ENCODE measurements around the gene JMJD6. TPM values are rescaled to one million over a fixed set of nuclear protein-coding genes. Genes with fewer than 3 reads are reported as not detected.

The JMJD6 gene
- total and polyA plus RNA-seq, 11 donors, result 30.1 to 75.6 (median 39.1) TPM

GRCh38 chr17:76720941-76721340 is 5.5 kb downstream of the JMJD6 start:
- peak overlapping the region in 10 of 12 donors; percentile 1 to 65 (median 16) for H3K27ac ChIP-seq
- 67 to 80% (median 73%) methylated on average over 9 of the region's 9 CpGs for WGBS, 4 donors
- H3K4me3 ChIP-seq, result no peak overlapping the region
- TF ChIP-seq, protein P1, sequence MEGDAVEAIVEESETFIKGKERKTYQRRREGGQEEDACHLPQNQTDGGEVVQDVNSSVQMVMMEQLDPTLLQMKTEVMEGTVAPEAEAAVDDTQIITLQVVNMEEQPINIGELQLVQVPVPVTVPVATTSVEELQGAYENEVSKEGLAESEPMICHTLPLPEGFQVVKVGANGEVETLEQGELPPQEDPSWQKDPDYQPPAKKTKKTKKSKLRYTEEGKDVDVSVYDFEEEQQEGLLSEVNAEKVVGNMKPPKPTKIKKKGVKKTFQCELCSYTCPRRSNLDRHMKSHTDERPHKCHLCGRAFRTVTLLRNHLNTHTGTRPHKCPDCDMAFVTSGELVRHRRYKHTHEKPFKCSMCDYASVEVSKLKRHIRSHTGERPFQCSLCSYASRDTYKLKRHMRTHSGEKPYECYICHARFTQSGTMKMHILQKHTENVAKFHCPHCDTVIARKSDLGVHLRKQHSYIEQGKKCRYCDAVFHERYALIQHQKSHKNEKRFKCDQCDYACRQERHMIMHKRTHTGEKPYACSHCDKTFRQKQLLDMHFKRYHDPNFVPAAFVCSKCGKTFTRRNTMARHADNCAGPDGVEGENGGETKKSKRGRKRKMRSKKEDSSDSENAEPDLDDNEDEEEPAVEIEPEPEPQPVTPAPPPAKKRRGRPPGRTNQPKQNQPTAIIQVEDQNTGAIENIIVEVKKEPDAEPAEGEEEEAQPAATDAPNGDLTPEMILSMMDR (IDR thresholded peaks at IDR 0.05), result no peak
- TF ChIP-seq POLR2A (IDR thresholded peaks at IDR 0.05), result no peak
- H3K4me1 ChIP-seq, result peaks cover 11 to 73% (median 56%) of the 10 kb centered on the region in 12 donors
- ATAC-seq (peak in 2 of 4 donors; percentile 24 to 27), DNase-seq (no peak)
- H3K27me3 ChIP-seq, result no peaks in the 10 kb centered on the region
- H3K9me3 ChIP-seq, result no peaks in the 10 kb centered on the region
- intact Hi-C loops (cut with DNase I), result loop anchor here in 1 of 10 donors (10.0 kb wide), 1 partner anchor 156 kb away; a partner anchor contains a TSS
- H3K36me3 ChIP-seq, result peaks cover 3 to 96% (median 91%) of the 10 kb centered on the region in 9 donors

DNA sequence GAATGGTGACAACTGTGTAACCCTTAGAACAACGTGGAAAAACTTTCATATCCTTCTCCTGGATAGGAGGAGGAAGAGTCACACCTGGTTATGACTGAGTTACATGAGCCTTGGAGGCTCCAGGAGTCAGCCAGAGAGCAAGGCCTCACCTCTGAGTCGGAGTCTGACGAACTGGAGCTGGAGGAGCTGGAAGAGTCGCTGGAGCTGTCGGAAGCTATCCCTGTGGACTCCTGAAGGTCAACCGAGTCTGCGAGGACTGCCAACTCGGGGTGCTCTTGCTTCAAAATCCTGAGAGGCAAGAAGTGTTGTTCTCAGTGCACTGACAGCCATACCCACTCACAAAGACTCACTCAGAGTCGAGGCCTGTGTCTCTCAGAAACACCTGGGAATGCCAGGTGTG is 6.2 kb downstream of the JMJD6 start:
- peak overlapping the region in 5 of 12 donors; percentile 9 to 65 (median 30) for H3K27ac ChIP-seq
- H3K27me3 ChIP-seq, result no peaks in the 10 kb centered on the region
- H3K9me3 ChIP-seq, result no peaks in the 10 kb centered on the region
- ATAC-seq (no peak), DNase-seq (no peak)
- H3K4me3 ChIP-seq, result no peak overlapping the region
- 56 to 77% (median 67%) methylated on average over 8 to 9 of the region's 9 CpGs for WGBS, 4 donors
- no peak for TF ChIP-seq POLR2A (IDR thresholded peaks at IDR 0.05)
- TF ChIP-seq, protein P1 (IDR thresholded peaks at IDR 0.05), result no peak
- intact Hi-C loops (cut with DNase I), result loop anchor here in 1 of 10 donors (10.0 kb wide), 1 partner anchor 155 kb away; a partner anchor contains a TSS
- H3K4me1 ChIP-seq, result peaks cover 13 to 77% (median 60%) of the 10 kb centered on the region in 12 donors
- peaks cover 3 to 100% (median 99%) of the 10 kb centered on the region in 9 donors for H3K36me3 ChIP-seq

DNA sequence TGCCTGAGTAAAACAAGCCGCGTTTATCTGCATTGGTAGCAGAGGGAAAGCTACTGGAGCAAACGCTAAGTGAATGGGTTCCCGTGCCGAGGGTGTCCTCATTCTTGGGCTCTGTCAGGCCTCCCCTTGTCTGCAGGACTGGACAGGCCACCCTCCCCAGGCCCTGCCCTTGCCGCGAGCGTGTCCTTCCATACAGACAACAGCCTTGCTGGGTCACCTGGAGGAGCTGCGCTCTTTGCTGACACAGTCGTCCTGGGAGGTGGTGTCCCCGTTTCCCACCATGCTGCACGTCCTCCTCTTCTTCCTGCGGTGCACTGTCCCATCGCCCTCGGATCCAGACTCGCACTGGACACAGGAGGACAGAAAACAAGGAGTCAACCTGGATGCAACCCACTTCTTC is 7.9 kb downstream of the JMJD6 start:
- intact Hi-C loops (cut with DNase I), result loop anchor here in 8 of 10 donors (5.0 to 10.0 kb wide), 7 partner anchors 36 to 194 kb away; a partner anchor contains a TSS
- no peaks in the 10 kb centered on the region for H3K27me3 ChIP-seq
- 86 to 90% (median 87%) methylated on average over 16 of the region's 16 CpGs for WGBS, 4 donors
- H3K36me3 ChIP-seq, result peaks cover 3 to 97% (median 95%) of the 10 kb centered on the region in 9 donors
- TF ChIP-seq, protein P1 (IDR thresholded peaks at IDR 0.05), result no peak
- TF ChIP-seq POLR2A (IDR thresholded peaks at IDR 0.05), result no peak
- H3K4me1 ChIP-seq, result peaks cover 11 to 75% (median 50%) of the 10 kb centered on the region in 12 donors
- ATAC-seq, result no peak
- H3K9me3 ChIP-seq, result no peaks in the 10 kb centered on the region
- H3K4me3 ChIP-seq, result no peak overlapping the region
- no peak overlapping the region for H3K27ac ChIP-seq
- peak in 1 of 5 donors; percentile 18 for DNase-seq

DNA sequence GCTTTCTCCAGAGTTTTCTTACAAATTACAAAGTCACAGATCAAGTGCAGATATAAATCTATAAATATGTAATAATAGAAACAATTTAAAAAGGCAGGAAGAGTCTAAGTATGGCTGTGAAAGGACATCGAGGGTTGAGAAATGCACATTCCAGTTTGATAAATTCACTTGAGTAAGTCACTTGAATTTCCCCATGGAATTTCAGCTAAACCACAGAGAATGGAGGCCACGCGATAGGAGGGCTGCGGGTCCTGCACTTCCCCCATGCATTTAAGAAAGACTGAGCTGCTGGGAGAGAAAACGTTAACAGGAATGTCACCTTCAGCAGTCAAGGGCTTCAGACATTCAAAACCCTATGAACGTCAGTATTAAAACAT is 9.6 kb downstream of the JMJD6 start:
- TF ChIP-seq POLR2A (IDR thresholded peaks at IDR 0.05), result no peak
- TF ChIP-seq, protein P1 (IDR thresholded peaks at IDR 0.05), result no peak
- Histone ChIP-seq H3K27me3 (no peaks in the 10 kb centered on the region), H3K9me3 (no peaks in the 10 kb centered on the region), H3K36me3 (peaks cover 3 to 91% (median 89%) of the 10 kb centered on the region in 9 donors), H3K27ac (peak overlapping the region; percentile 40 to 92 (median 66)), H3K4me3 (peak overlapping the region in 1 of 12 donors; percentile 26), H3K4me1 (peaks cover 10 to 69% (median 51%) of the 10 kb centered on the region in 12 donors)
- WGBS, 4 donors, result 41 to 51% (median 46%) methylated on average over 6 of the region's 6 CpGs
- intact Hi-C loops (cut with DNase I), result loop anchor here in 8 of 10 donors (5.0 to 10.0 kb wide), 7 partner anchors 35 to 192 kb away; a partner anchor contains a TSS
- ATAC-seq, result peak in 1 of 4 donors; percentile 6
- DNase-seq, result peak in 1 of 5 donors; percentile 32
